HUES6 (cell line): ENCODE results near the gene IGSF8.
"Not testable (repeated sequence)": the region's sequence is repeated elsewhere in the genome, so short reads cannot be mapped to it uniquely, and the experiment has no call there.

Source experiments
- H3K27ac ChIP-seq: 2 replicates; pipeline ENCODE4 v1.7.0; 2013; ENCODE audit warnings: low read depth, mild to moderate bottlenecking, low read length, inconsistent platforms
- H3K27me3 ChIP-seq: 2 replicates; pipeline ENCODE4 v1.6.1; 2013; ENCODE audit warnings: low read length; ENCODE audit not compliant: control insufficient read depth, insufficient read depth
- H3K36me3 ChIP-seq: 2 replicates; pipeline ENCODE4 v1.6.1; 2013; ENCODE audit warnings: low read length; ENCODE audit not compliant: control insufficient read depth, insufficient read depth
- H3K4me1 ChIP-seq: 2 replicates; pipeline ENCODE4 v1.6.1; 2013; ENCODE audit warnings: low read length; ENCODE audit not compliant: control insufficient read depth, insufficient read depth
- H3K4me3 ChIP-seq: 2 replicates; pipeline ENCODE4 v1.5.1; 2013; ENCODE audit warnings: low read depth, low read length
- H3K9ac ChIP-seq: one replicate; pipeline ENCODE4 v1.6.1; 2013; ENCODE audit warnings: mild to moderate bottlenecking, low read length
- H3K9me3 ChIP-seq: 2 replicates; pipeline ENCODE4 v1.6.1; 2013; ENCODE audit warnings: low read depth, low read length; ENCODE audit not compliant: control insufficient read depth, insufficient read depth

IGSF8 gene

GRCh38 chr1:160063176-160063575 lies 35.2 kb downstream of the IGSF8 start:
- H3K4me3 ChIP-seq = no peak overlapping the region
- H3K4me1 ChIP-seq = peaks cover 25% of the 10 kb centered on the region
- H3K9ac ChIP-seq = no peak overlapping the region
- no peaks in the 10 kb centered on the region for H3K9me3 ChIP-seq
- H3K27me3 ChIP-seq = peaks cover 25% of the 10 kb centered on the region
- no peaks in the 10 kb centered on the region for H3K36me3 ChIP-seq
- H3K27ac ChIP-seq = no peak overlapping the region

- Histone ChIP-seq H3K27ac (no peak overlapping the region), H3K4me1 (peaks cover 20% of the 10 kb centered on the region), H3K9ac (no peak overlapping the region), H3K4me3 (no peak overlapping the region), H3K27me3 (peaks cover 16% of the 10 kb centered on the region), H3K9me3 (no peaks in the 10 kb centered on the region), H3K36me3 (no peaks in the 10 kb centered on the region)
These were observed 36.2 kb downstream of the IGSF8 start for GRCh38 chr1:160062230-160062532.

- H3K4me1 ChIP-seq = peaks cover 16% of the 10 kb centered on the region
- peaks cover 11% of the 10 kb centered on the region for H3K27me3 ChIP-seq
- no peak overlapping the region for H3K9ac ChIP-seq
- no peak overlapping the region for H3K27ac ChIP-seq
- H3K9me3 ChIP-seq = no peaks in the 10 kb centered on the region
- H3K4me3 ChIP-seq = no peak overlapping the region
- no peaks in the 10 kb centered on the region for H3K36me3 ChIP-seq
These were observed 36.8 kb downstream of the IGSF8 start for GRCh38 chr1:160061369-160062229.

GRCh38 chr1:160058087-160058486 lies 40.3 kb downstream of the IGSF8 start:
- 0 out of 2 replicates have a peak, but pooled peaks cover 7% of the 10 kb centered on the region for H3K27me3 ChIP-seq
- H3K4me1 ChIP-seq = peaks cover 18% of the 10 kb centered on the region
- H3K27ac ChIP-seq = no peak overlapping the region
- H3K36me3 ChIP-seq = no peaks in the 10 kb centered on the region
- no peaks in the 10 kb centered on the region for H3K9me3 ChIP-seq
- H3K4me3 ChIP-seq = no peak overlapping the region
- no peak overlapping the region for H3K9ac ChIP-seq

- Histone ChIP-seq H3K9ac (no peak overlapping the region), H3K9me3 (no peaks in the 10 kb centered on the region), H3K27me3 (peaks cover 15% of the 10 kb centered on the region; the same call in 1 of the 2 replicates), H3K4me1 (peaks cover 8% of the 10 kb centered on the region), H3K36me3 (no peaks in the 10 kb centered on the region), H3K27ac (no peak overlapping the region), H3K4me3 (no peak overlapping the region)
These were observed 41.7 kb downstream of the IGSF8 start for GRCh38 chr1:160056648-160057169.

GRCh38 chr1:160053548-160054365 lies 44.7 kb downstream of the IGSF8 start:
- no peak overlapping the region for H3K27ac ChIP-seq
- no peak overlapping the region for H3K9ac ChIP-seq
- H3K27me3 ChIP-seq = peaks cover 12% of the 10 kb centered on the region
- H3K36me3 ChIP-seq = no peaks in the 10 kb centered on the region
- peaks cover 7% of the 10 kb centered on the region for H3K4me1 ChIP-seq
- no peak overlapping the region for H3K4me3 ChIP-seq
- no peaks in the 10 kb centered on the region for H3K9me3 ChIP-seq

- H3K27me3 ChIP-seq = peaks cover 12% of the 10 kb centered on the region
- H3K4me3 ChIP-seq = no peak overlapping the region
- H3K27ac ChIP-seq = no peak overlapping the region
- no peaks in the 10 kb centered on the region for H3K9me3 ChIP-seq
- H3K9ac ChIP-seq = no peak overlapping the region
- H3K36me3 ChIP-seq = no peaks in the 10 kb centered on the region
- peaks cover 15% of the 10 kb centered on the region for H3K4me1 ChIP-seq
These were observed 45.5 kb downstream of the IGSF8 start for GRCh38 chr1:160052936-160053335.

GRCh38 chr1:160050619-160051018 lies 47.8 kb downstream of the IGSF8 start:
- Histone ChIP-seq H3K9ac (no peak overlapping the region), H3K36me3 (no peaks in the 10 kb centered on the region), H3K4me3 (no peak overlapping the region), H3K9me3 (no peaks in the 10 kb centered on the region), H3K27me3 (peaks cover 12% of the 10 kb centered on the region), H3K4me1 (peaks cover 32% of the 10 kb centered on the region), H3K27ac (no peak overlapping the region)

- not testable (repeated sequence) for H3K9ac ChIP-seq, H3K9me3 ChIP-seq, H3K27ac ChIP-seq, H3K36me3 ChIP-seq, H3K4me3 ChIP-seq
- Histone ChIP-seq H3K4me1 (peaks cover 32% of the 10 kb centered on the region), H3K27me3 (peaks cover 12% of the 10 kb centered on the region)
These were observed 48.2 kb downstream of the IGSF8 start for GRCh38 chr1:160050182-160050581.

- Histone ChIP-seq H3K27me3 (peaks cover 12% of the 10 kb centered on the region), H3K27ac (no peak overlapping the region), H3K4me3 (no peak overlapping the region), H3K9ac (no peak overlapping the region), H3K4me1 (peaks cover 32% of the 10 kb centered on the region), H3K36me3 (no peaks in the 10 kb centered on the region), H3K9me3 (no peaks in the 10 kb centered on the region)
These were observed 49.3 kb downstream of the IGSF8 start for GRCh38 chr1:160049101-160049500.

GRCh38 chr1:160048335-160048734 lies 50.1 kb downstream of the IGSF8 start:
- Histone ChIP-seq H3K4me1 (peaks cover 29% of the 10 kb centered on the region), H3K9me3 (no peaks in the 10 kb centered on the region), H3K4me3 (no peak overlapping the region), H3K36me3 (no peaks in the 10 kb centered on the region), H3K9ac (no peak overlapping the region), H3K27me3 (peaks cover 8% of the 10 kb centered on the region), H3K27ac (no peak overlapping the region)
